Smooth muscle cell (in vitro differentiated cells): ENCODE measurements around the gene CA11. TPM values are rescaled to one million over a fixed set of nuclear protein-coding genes. Genes with fewer than 3 reads are reported as not detected.

Experiments
- DNase-seq: peaks from one replicate; lab custom pipeline; 2025; ENCODE audit not compliant: unreplicated experiment; lab: John Stamatoyannopoulos, UW
- H2AFZ ChIP-seq: fragments of 200-600 bp; sonication (generic); 2 replicates; pipeline ENCODE4 v1.6.0; 2016; ENCODE audit warnings: antibody characterized with exemption, low read depth, mild to moderate bottlenecking
- H3F3A ChIP-seq: fragments of 200-600 bp; sonication (generic); 2 replicates; pipeline ENCODE4 v1.6.0; 2017; ENCODE audit warnings: antibody characterized with exemption, low read depth
- H3K27ac ChIP-seq: fragments of 200-600 bp; sonication (generic); 2 replicates; pipeline ENCODE4 v1.5.1; 2016; ENCODE audit warnings: low read depth, mild to moderate bottlenecking
- H3K27me3 ChIP-seq: fragments of 200-600 bp; sonication (generic); 2 replicates; pipeline ENCODE4 v1.6.1; 2016; ENCODE audit warnings: low read depth, mild to moderate bottlenecking
- H3K36me3 ChIP-seq: fragments of 200-600 bp; sonication (generic); 2 replicates; pipeline ENCODE4 v1.5.1; 2016; ENCODE audit warnings: low read depth
- H3K4me1 ChIP-seq: fragments of 200-600 bp; sonication (generic); 2 replicates; pipeline ENCODE4 v1.5.1; 2016; ENCODE audit warnings: low read depth
- H3K4me2 ChIP-seq: fragments of 200-600 bp; sonication (generic); 2 replicates; pipeline ENCODE4 v1.6.0; 2016; ENCODE audit warnings: mild to moderate bottlenecking
- H3K4me3 ChIP-seq: fragments of 200-600 bp; sonication (generic); 2 replicates; pipeline ENCODE4 v1.5.1; 2016; ENCODE audit warnings: mild to moderate bottlenecking
- H3K79me2 ChIP-seq: fragments of 200-600 bp; sonication (generic); 2 replicates; pipeline ENCODE4 v1.6.0; 2016; ENCODE audit warnings: low read depth, mild to moderate bottlenecking
- H3K9ac ChIP-seq: fragments of 200-600 bp; sonication (generic); 2 replicates; pipeline ENCODE4 v1.6.0; 2016; ENCODE audit warnings: low read depth
- H3K9me3 ChIP-seq: fragments of 200-600 bp; sonication (generic); replicated peaks from 2 replicates; pipeline ENCODE4 v1.5.1; 2016; ENCODE audit warnings: low read depth
- H4K20me1 ChIP-seq: fragments of 200-600 bp; sonication (generic); 2 replicates; pipeline ENCODE4 v1.6.0; 2016; ENCODE audit warnings: low read depth
- CTCF ChIP-seq: fragments of 200-600 bp; sonication (generic); IDR thresholded peaks from 2 replicates; pipeline ENCODE4 v1.5.1; 2017; ENCODE audit warnings: borderline replicate concordance, mild to moderate bottlenecking, antibody characterized with exemption; ENCODE audit not compliant: insufficient read depth, poor library complexity, severe bottlenecking
- WGBS: methylation state at CpG from one replicate; pipeline ENCODE4 v1.1.7; 2016; ENCODE audit warnings: low lambda C conversion rate; 5-methylcytosine and 5-hydroxymethylcytosine counted together
- polyA plus RNA-seq: library from polyadenylated mRNA; unstranded; fragments of >200 nt; fragmentation: Nextera tagmentation; extraction: Ambion mirVana; gene quantifications from 2 replicates; pipeline ENCODE4 v1.2.1, GENCODE V29; 2016
- total RNA-seq: library from RNA; depleted of rRNA; stranded (reverse); fragments of >200 nt; gene quantifications from 2 replicates; pipeline ENCODE4 v1.2.3, GENCODE V29; 2014

CA11 gene
- total and polyA plus RNA-seq, 2 experiments from 2014 or later = 0.09 to 6.9 TPM

- no peak overlapping the region for H3K27ac ChIP-seq
- H3K9me3 ChIP-seq = no peaks in the 10 kb centered on the region
- peak overlapping the region; percentile 93 for H3K4me2 ChIP-seq
- peaks cover 15% of the 10 kb centered on the region for H3K4me1 ChIP-seq
- DNase-seq = peak; percentile 37
- no peaks in the 10 kb centered on the region for H3K27me3 ChIP-seq
- peak overlapping the region; percentile 45 for H3K4me3 ChIP-seq
- no peaks in the 10 kb centered on the region for H3K36me3 ChIP-seq
- no peaks in the 10 kb centered on the region for H3K79me2 ChIP-seq
- no peak for TF ChIP-seq CTCF
- H3K9ac ChIP-seq = no peak overlapping the region
- peaks cover 5% of the 10 kb centered on the region for H3F3A ChIP-seq
- no peak overlapping the region for H2AFZ ChIP-seq
- no peaks in the 10 kb centered on the region for H4K20me1 ChIP-seq
- WGBS = 1% methylated on average over 47 of the region's 47 CpGs
These were observed 15.5 kb downstream of the CA11 start for GRCh38 chr19:48630296-48631063.

GRCh38 chr19:48629599-48630295 lies 16.2 kb downstream of the CA11 start:
- no peak for TF ChIP-seq CTCF
- H3K4me3 ChIP-seq = peak overlapping the region; percentile 45
- H3K9ac ChIP-seq = no peak overlapping the region
- no peaks in the 10 kb centered on the region for H3K27me3 ChIP-seq
- peak overlapping the region; percentile 93 for H3K4me2 ChIP-seq
- H4K20me1 ChIP-seq = no peaks in the 10 kb centered on the region
- DNase-seq = no peak
- H3K79me2 ChIP-seq = no peaks in the 10 kb centered on the region
- H2AFZ ChIP-seq = no peak overlapping the region
- WGBS = 26% methylated on average over 47 of the region's 48 CpGs
- no peaks in the 10 kb centered on the region for H3K9me3 ChIP-seq
- no peaks in the 10 kb centered on the region for H3K36me3 ChIP-seq
- H3K4me1 ChIP-seq = peaks cover 22% of the 10 kb centered on the region
- H3F3A ChIP-seq = peaks cover under 1% of the 10 kb centered on the region
- no peak overlapping the region for H3K27ac ChIP-seq

GRCh38 chr19:48629297-48629598 lies 16.7 kb downstream of the CA11 start:
- no peaks in the 10 kb centered on the region for H3K9me3 ChIP-seq
- no peaks in the 10 kb centered on the region for H3K79me2 ChIP-seq
- no peak for DNase-seq
- H4K20me1 ChIP-seq = no peaks in the 10 kb centered on the region
- H3K4me1 ChIP-seq = peaks cover 25% of the 10 kb centered on the region
- H2AFZ ChIP-seq = no peak overlapping the region
- H3K36me3 ChIP-seq = no peaks in the 10 kb centered on the region
- 89% methylated on average over 22 of the region's 22 CpGs for WGBS
- no peaks in the 10 kb centered on the region for H3F3A ChIP-seq
- no peak overlapping the region for H3K4me2 ChIP-seq
- H3K4me3 ChIP-seq = no peak overlapping the region
- TF ChIP-seq CTCF = no peak
- no peak overlapping the region for H3K9ac ChIP-seq
- no peak overlapping the region for H3K27ac ChIP-seq
- no peaks in the 10 kb centered on the region for H3K27me3 ChIP-seq
